HG02678 (cell line): Measurements from ENCODE around the gene FMN2.
"Not testable (repeated sequence)": the region's sequence is repeated elsewhere in the genome, so short reads cannot be mapped to it uniquely, and the experiment has no call there.

Experiments used
- ATAC-seq: cut with Tn5 transposase; IDR thresholded peaks from one replicate; pipeline ENCODE4 v1.9.1; 2021; ENCODE audit warnings: mild to moderate bottlenecking, moderate library complexity; ENCODE audit not compliant: unreplicated experiment

FMN2 gene

DNA sequence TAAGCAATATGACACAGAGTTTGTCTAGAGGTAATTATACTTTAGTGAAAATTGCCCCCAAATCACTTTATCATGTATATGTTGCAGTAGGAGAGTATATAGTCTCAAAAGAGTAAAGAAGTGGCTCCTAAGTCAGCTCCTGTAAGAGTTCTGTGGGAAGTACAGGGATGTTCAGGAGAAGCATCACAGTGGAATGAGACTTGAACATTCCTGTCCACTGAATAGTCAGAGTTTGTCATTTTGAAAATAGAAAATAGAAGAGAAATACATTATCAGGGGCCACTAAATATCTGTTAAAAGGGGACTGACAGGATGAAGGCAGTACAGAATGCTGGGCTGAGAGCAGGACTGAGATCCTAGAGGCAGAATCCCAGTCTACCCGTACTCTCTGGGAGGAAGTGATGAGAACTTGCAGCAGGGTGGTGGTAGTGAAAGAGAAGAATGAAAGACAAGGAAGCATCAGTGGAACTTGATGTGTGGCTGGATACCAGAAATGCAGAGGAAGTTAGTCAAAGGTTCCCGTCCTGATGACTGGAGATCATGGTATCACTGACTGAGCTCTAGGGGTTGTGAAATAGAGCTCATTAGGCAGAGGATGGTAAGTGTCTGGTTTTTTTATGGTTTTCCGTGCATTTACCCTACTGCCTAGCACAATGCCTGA, 153.4 kb downstream of the FMN2 start:
- ATAC-seq = no peak

DNA sequence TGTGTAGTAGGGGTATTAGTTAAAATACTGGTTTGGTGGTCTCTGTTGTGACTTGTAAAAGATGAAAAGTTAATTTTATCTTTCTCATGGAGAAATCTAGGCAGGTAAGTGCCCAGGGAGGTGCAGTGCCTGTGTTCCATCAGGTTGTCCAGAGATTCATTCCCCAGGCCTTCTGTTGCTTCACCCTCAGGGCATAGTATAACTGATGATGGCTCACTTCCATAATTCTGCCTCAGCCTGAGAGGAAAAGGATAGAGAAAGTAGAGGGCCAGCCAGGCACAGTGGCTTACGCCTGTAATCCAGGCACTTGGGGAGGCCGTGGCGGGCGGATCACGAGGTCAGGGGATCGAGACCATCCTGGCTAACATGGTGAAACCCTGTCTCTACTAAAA, 153.9 kb downstream of the FMN2 start:
- no peak for ATAC-seq

DNA sequence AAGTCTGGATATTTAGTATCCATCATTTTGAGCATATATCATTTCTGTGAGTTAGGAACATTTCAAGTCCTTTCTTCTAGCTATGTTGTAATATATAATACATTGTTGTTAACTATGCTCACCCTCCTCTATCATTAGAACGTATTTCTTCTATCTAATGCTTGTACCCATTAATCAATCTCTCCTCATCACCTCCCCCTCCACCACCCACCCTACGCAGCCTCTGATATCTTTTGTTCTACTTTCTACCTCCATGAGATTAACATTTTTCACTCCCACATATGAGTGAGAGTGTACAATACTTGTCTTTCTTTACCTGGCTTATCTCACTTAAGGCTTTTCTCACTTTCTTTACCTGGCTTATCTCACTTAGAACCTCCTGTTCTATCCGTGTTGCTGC, 156.2 kb downstream of the FMN2 start:
- no peak for ATAC-seq

DNA sequence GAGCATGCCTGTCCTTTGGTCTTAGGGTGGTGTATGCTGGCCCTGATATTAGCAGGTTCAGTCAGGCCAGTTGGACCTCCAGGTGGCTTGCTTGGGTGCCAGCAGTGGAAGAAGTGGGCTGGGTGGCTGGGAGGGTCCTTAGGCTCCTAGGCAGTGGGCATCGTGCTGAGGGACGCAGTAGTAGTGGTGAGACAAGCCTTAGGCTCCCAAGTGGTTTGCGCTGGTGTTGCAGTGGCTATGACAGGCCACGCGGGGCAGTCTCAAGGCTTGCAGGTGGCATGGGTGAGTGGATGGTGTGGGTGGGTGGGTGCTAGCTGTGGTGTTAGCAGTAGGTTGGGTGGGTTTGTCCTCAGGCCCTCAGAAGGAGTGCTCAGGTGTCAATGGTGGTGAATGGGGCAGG, 162.3 kb downstream of the FMN2 start:
- ATAC-seq = no peak

DNA sequence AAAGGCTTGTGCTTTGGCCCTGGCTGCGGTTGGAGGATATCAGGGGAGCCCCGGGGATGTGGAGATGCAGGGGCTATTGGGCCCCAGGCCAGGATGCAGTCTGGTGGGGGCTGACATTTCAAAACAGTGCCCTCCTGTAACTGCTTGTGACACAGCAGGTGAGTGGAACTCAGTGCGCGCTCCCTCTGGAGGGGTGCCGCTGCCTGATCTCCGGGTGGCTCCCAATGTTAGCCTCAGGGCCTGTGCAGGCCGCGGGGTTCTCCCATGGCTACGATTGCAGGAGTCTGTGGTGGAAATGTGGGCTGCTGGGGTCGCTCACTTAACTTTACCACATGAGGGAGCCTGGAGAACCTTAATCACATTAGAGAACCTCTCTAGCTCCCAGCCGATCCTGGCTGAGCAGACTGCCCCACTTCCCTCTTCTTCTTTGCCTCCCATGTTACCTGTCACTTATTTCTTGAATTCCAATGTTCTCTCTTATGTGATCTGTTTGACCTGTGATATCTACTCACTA, 163.2 kb downstream of the FMN2 start:
- no peak for ATAC-seq

DNA sequence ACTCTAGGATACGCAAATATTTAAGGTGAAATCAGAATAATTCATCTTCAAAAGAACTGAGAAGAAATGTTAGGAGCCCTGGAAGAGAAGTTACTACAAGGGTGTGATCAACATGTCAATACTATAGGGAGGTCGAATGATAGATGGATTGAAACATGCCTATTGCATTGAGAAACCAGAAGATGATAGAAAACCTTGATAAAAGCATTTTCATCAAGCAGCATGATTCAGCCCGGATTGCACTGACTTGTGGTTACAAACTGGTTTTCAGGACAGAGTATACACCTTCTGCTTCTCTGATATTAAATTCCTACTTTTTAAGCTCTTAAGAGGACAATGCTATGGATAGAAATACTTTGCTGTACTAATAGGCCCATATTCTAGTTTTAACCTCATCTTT, 164.2 kb downstream of the FMN2 start:
- no peak for ATAC-seq

DNA sequence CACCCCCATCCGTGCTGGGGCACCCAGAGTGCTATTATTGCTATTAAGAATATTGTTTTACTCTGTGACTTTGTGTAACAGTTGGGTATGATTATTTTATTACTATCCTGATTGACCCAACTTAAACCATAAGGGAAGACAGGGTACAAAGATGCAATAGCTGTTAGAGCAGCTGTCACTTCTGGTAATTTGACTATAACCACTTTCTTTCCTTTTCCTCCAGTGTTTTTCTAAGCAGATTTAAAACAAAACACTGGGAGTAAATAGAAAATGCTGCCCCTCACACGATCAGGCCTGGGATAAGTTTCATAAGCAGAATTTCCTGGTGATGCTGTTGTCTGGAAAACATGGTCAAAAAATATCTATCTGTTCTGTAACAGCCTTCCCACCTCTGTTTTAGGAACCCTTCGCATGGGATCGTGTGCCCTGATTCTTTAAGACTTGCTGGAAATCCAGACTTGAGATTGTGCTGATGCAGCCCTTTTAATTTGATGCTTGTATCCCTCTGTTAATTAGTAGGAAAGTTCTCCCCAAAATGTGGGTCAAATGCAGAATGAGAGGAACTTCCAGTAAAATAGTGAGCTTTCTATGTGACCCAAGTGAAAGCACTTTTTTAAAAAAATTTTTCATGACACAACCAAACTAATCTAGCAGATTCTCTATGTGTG, 165.3 kb downstream of the FMN2 start:
- ATAC-seq = no peak

DNA sequence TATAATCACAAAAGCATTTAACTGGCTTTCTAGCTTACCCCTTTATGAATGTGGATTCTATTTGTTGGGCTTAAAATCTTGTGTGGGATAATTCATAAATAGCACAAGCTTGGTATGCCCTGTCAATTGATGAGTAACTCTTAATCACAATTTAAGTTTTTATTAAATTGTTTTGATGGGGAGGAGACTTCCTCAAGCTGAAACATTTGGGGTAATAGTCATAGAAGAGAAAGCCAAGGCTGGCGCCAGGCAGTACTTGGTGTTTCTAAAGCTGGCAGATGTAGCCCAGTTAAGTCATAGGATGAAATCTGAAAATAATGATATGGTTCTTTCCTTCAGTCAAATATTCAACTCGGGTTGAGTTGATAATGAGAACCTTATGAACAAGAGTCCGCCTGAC, 167.2 kb downstream of the FMN2 start:
- ATAC-seq = no peak

DNA sequence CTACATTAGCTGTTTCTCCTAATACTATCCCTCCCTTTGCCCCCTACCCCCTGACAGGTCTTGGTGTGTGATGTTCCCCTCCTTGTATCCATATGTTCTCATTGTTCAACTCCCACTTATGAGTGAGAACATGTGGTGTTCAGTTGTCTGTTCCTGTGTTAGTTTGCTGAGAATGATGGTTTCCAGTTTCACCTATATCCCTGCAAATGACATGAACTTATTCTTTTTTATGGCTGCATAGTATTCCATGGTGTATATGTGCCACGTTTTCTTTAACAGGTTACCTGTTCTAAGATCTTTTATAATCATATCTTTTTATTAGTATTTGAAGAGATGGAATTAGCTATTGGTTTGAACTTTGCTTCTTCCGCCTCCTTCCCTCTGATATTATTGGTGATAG, 172.8 kb downstream of the FMN2 start:
- not testable (repeated sequence) for ATAC-seq

DNA sequence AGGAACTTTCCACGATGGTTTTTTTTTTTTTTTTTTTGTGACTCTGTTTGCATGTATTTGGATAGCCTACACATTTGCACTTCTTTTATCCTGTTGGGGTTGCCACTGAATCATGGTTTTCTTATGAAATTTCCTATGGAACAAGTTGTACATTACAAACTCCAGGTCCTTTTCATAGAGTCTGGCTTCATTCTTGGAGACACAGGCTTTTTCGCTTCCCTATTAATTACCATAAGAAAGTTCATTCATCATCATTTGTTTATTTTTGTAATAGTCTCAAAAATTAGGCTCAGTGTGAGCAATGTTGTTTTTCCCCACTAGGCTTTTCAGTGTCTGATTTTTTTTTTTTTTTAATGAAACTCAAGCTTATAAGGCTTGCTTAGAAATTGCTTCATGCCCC, 179.4 kb downstream of the FMN2 start:
- ATAC-seq = no peak

DNA sequence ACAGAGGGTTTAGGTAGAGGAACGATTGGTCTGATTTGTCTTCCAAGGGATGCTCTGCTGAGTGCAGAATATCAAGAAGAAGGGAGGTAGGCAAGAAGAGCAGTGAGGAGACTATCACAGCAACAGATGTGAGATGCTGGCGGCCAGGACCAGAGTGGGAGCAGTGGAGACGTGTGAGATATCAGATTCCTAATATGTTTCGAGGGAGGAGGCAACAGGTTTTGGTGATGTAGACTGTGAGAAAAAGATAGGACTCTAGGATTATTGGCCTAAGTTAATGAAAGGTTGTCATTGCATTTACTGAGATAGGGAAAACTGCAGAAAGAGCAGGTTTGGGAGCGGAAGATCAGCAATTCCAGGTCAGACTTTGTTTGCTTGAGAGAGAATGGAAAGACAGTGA, 182.9 kb downstream of the FMN2 start:
- ATAC-seq = no peak

DNA sequence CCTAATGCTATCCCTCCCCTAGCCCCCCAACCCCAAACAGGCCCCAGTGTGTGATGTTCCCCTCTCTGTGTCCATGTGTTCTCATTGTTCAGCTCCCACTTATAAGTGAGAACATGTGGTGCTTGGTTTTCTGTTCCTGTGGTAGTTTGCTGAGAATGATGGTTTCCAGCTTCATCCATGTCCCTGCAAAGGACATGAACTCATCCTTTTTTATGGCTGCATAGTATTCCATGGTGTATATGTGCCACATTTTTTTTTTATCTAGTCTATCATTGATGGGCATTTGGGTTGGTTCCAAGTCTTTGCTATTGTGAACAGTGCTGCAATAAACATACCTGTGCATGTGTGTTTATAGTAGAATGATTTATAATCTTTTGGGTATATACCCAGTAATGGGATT, 183.5 kb downstream of the FMN2 start:
- ATAC-seq = not testable (repeated sequence)

DNA sequence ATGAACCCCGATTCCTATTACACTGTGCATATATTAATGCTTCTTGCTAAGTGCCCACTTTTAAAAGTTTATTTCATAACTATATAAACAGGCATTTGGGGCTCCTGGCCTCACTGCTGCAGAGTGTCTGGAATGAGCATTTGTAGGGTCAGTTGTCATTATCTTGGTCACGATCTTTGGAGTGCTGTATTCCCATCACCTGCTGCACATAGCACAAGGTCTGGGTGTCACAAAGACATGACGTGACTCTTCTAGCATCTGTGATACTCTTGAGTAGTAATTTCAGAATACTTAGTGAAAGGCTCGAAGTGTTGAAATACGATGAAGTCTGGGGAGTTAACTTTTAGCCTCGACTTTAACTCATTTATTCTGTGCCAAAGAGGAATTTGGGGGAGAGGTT, 186.4 kb downstream of the FMN2 start:
- no peak for ATAC-seq

DNA sequence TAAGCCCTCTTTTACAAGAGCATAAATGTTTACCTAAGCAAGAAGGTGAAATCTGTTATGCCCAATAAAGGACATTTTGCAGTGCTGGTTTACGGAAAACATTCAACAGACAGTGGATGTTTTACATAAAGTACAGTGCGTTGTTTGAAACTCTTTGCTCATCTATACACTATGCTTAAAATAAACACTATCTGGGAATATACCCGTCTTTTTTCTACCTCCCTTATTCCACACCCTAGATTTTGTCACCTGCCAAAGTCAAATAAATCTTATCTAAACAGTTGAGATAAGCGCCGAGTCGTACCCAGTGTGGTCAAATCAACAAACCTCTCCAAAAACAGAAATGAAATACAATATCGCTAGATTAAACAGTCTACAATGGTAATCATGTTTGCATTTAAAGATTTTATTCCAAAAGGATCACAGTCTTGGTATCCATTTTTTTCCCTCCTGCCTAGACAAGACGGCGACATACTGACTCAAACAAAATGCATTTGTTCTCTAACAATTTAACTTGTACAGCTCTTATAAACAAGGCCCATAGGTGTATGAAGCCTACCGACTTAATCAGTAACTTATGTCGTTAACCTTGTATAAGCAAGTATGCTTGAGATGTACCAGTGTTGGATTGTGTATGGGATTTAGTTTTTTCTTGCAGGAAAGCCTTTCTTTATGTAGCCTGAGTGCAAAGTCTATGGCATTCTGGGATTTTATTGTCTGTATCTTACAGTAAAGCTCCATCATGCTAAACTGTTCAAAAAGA, 189.1 kb downstream of the FMN2 start:
- ATAC-seq = no peak

DNA sequence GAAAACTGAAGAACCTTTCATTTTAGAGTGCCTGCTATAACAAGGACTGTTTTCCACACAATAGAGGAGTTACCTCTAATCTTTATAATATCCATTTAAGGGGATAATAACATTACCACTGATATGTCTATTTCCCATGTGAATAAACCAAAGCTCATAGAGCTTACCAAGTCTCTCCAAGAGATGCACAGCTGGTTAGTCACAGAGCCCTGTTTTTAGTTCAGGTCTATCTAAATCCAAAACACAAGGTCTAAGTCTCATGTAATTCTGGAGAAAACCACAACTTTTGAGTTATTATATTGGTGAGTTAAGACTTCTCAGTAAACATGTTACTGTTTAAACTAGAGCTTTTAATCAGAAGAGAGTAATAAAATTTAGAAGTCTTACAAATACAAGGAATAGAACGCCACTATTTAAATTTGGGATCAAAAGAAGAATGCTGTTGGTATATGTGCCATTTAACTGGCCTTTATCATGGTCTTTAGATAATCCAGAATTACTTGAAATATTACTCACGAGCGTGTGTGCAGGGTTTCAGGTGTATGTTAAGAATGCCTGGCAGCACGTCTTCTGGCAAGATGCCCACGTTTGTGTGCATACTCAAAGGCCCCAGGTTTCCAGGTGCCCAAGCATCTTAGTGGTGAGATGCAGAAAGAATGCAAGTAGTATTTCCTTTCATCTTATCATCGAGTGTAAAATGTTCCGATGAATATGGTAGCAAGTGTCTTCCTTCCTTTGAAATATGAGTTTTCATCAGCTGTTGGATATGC, 190.6 kb downstream of the FMN2 start:
- ATAC-seq = no peak

DNA sequence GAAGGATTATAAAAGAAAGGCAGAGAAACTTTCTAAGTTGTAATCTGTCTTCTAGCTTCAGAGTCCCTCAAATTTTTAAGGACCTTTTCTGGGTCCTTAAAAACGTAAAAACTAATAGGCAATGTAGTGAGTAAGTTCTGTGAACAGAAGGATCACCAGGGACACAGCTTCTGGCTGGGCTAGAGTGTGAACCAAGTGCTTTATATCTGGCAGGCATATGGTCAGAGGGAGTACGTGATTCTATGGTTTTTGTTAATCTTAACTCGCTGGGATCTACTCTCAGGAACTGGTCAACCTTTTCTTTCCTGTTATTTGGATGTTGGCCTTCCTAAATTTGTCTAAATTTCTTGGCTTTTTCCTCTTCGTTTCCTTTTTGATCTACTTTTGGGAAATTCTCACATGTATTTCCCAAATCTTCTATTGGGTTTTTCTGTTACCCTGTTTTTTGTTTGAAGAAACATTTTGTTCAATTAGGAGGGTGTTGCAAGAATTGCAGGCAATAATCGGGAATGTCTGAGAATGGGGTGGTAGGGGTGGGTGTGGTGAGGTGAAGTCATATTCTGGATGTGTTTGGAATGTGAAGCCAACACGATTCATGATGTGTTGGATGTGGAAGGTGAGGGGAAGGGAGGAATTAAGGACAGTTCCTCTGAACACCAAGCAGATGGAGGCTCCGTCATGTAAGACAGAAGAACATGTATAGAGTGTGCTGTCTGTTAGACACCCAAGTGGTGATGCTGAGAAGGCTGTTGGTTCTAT, 193.2 kb downstream of the FMN2 start:
- ATAC-seq = no peak

DNA sequence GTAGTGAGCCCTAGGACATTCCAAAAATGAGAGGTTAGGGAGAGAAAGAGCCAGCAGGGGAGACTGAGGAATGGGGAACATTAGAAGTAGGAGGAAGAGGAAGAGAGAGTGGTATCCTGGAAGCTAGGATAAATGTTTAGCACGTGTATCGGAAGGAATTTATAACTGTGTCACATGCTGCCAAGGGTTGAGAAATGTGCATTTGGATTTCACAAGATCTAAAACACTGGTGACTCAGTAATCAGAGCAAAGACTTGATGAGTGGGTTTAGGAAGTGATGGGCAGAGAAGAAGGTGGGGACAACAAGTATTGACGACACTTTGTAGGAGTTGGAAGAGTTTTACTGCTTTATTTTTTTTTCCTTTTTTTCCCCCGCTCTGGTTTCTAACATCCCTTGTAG, 193.9 kb downstream of the FMN2 start:
- ATAC-seq = no peak

DNA sequence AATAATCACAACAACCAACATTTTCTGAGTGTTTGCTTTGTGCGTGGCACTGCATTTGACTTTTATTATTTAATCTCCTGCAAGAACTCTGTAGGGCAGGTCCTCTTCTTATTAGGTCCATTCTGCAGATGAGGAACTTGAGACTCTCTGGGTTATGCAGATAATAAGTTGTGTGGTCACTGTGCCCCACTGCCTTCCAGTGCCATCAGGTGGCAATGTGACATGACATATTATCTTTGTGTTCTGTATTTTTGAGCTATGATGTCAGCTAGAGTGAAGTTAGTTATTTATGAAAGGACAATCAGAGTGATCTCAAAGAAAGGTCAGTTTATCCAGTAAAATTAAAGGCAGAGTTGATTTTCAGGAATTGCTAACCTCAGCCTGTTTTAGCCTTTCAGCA, 196.0 kb downstream of the FMN2 start:
- ATAC-seq = no peak

DNA sequence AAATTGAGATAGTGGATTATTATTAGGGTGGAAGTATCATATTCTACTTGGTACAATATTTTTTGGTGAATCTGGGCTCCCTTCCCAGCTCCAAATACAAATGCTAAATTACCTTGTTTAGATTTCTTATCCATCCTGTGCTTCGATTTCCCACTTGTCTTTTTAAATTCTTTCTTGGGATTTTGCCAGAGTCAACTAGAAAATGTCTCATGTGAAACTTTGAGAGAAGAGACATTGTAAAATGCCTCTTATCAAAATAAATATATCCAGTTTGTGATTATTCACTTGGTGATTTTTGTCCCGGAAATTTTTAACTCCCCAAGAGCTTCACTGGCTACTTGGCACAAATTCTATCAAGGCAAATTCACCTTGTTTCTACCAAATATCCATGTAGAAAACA, 202.0 kb downstream of the FMN2 start:
- ATAC-seq = no peak

DNA sequence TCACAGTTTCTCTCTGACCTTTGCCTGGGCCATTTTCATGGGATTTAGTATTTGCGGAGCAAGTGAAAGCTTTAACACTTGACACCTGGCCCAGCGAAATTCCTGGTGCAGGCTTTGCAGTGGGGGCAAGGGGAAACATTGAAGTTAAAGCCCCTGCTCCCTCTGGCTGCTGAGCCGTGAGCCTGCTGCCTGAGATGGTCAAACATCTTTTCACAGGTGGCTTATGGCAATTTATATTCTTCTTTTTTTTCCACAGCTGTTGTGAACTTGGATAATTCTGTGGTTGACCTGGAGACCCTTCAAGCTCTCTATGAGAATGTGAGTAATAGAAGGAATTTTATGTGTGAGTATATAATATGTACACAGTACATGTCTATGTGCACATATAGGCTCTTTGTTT, 202.9 kb downstream of the FMN2 start:
- ATAC-seq = no peak

DNA sequence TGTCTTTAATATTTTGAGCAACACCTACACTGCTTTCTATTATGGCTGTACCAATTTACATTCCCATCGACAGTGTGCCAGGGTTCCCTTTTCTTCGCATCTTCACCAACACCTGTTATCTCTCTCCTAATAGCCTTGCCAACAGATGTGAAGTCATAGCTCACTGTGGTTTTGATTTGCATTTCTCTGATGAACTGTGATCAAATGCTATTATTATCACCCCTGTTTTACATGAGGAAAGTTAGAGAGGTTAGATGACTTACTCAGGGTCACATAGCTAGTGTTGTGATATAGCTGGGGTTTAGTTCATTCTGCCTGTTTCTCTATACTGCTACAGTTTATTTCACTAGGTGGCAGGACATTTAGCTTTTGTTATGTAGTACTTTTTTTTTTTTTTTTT, 204.1 kb downstream of the FMN2 start:
- ATAC-seq = peak; percentile 61
